Mesothelial cell of epicardium (in vitro differentiated cells): ENCODE results near the gene SPTLC1. TPM values are rescaled to one million over a fixed set of nuclear protein-coding genes. Genes with fewer than 3 reads are reported as not detected.

Experiments used
- DNase-seq, 2 experiments: peaks; one replicate each; pipeline ENCODE4 v3.0.0; 2021; ENCODE audit warnings: low spot score in 2 of 2; ENCODE audit not compliant: unreplicated experiment in 2 of 2
- H3K27ac Mint-ChIP-seq: 2 replicates; pipeline ENCODE4 v1.8.0; 2021; ENCODE audit warnings: mixed read lengths
- H3K27me3 Mint-ChIP-seq: 2 replicates; pipeline ENCODE4 v1.8.0; 2021; ENCODE audit warnings: low read depth, mixed read lengths
- H3K36me3 Mint-ChIP-seq: 2 replicates; pipeline ENCODE4 v1.8.0; 2021; ENCODE audit warnings: mixed read lengths
- H3K4me1 Mint-ChIP-seq: 2 replicates; pipeline ENCODE4 v1.8.0; 2021; ENCODE audit warnings: mixed read lengths
- H3K4me3 Mint-ChIP-seq: 2 replicates; pipeline ENCODE4 v1.8.0; 2021; ENCODE audit warnings: mild to moderate bottlenecking, moderate library complexity, mixed read lengths
- H3K9me3 Mint-ChIP-seq: 2 replicates; pipeline ENCODE4 v1.8.0; 2021; ENCODE audit warnings: mixed read lengths
- CTCF ChIP-seq: fragments of 200-600 bp; sonication (generic); IDR thresholded peaks from one replicate; pipeline ENCODE4 v1.5.0; 2021; ENCODE audit warnings: antibody characterized with exemption; ENCODE audit not compliant: unreplicated experiment
- total RNA-seq: library from RNA; stranded (reverse); gene quantifications from 3 replicates; pipeline ENCODE4 v1.2.1, GENCODE V29; 2021

SPTLC1 gene, protein sequence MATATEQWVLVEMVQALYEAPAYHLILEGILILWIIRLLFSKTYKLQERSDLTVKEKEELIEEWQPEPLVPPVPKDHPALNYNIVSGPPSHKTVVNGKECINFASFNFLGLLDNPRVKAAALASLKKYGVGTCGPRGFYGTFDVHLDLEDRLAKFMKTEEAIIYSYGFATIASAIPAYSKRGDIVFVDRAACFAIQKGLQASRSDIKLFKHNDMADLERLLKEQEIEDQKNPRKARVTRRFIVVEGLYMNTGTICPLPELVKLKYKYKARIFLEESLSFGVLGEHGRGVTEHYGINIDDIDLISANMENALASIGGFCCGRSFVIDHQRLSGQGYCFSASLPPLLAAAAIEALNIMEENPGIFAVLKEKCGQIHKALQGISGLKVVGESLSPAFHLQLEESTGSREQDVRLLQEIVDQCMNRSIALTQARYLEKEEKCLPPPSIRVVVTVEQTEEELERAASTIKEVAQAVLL
- 74.6 to 77.7 TPM (median 77.7 TPM) in 3 replicates for total RNA-seq

DNA sequence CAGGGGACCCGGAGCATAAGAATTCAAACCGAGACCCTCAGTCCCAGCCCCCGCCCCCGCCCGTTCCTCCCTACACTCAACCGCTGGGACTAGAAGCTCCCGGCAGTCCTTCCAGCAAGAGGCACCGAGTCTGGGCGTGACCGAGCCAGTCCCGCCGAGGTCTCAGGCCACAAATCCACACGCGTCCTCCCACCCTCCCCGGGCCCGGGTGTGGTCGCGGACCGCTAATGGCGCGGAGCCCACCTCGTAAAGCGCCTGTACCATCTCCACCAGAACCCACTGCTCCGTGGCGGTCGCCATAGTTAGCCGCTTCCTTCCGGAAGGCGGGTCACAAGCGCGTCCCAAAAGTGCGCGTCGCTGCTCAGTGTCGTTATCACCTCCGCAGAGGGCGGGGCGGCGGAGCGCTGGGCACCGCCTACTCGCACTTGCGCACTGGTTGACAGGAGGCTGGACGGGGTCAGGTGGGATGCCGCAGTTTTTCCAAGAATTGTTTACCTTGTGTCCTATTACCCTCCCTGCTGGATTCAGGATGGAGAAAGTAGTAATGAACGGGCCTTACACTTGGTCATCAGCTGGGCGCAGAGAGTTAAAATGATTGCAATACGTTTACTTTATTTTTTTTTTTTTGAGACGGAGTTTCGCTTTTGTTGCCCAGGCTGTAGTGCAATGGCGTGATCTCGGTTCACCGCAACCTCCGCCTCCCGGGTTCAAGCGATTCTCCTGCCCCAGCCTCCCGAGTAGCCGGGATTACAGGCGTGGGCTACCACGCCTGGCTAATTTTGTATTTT, at the start of gene SPTLC1:
SPTLC1 (minus strand) TSS at position 343 of the 788 bp plus-strand sequence; CDS start at position 300, 43 bp downstream.
- Mint-ChIP-seq H3K4me1 (peaks cover 11% of the 10 kb centered on the region), H3K9me3 (no peaks in the 10 kb centered on the region)

DNA sequence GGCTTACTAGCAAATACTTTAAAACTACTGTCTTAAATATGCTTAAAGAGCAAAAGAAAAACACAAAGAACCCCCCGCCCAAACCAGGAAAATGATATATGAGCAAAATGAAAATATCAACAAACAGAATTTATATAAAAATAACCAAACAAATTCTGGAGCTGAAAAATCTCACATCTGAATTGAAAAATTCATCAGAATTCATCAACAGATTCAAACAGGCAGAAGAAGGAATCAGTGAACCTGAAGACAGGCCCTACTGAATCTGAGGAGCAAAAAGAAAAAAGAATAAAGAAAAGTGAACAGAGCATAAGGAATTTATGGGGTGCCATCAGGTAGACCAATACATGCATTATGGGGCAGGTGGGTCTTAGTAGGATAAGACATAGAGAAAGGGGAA, 49.8 kb upstream of the SPTLC1 start:
- H3K9me3 Mint-ChIP-seq: peaks cover 27% of the 10 kb centered on the region
- no peaks in the 10 kb centered on the region for H3K27me3 Mint-ChIP-seq
- no peak overlapping the region for H3K4me3 Mint-ChIP-seq
- peaks cover 5% of the 10 kb centered on the region for H3K36me3 Mint-ChIP-seq
- no peak for TF ChIP-seq CTCF
- no peak for DNase-seq
- H3K4me1 Mint-ChIP-seq: no peaks in the 10 kb centered on the region
- no peak overlapping the region for H3K27ac Mint-ChIP-seq

More for the DNA sequence above, at the start of gene SPTLC1:
- H3K27me3 Mint-ChIP-seq: peaks cover 9% of the 10 kb centered on the region
- TF ChIP-seq CTCF: no peak
- H3K4me3 Mint-ChIP-seq: peak within 1 kb of the TSS; percentile 99
- peak within 1 kb of the TSS; percentile 100 for H3K27ac Mint-ChIP-seq
- H3K36me3 Mint-ChIP-seq: peaks cover 17% of the 10 kb centered on the region
- DNase-seq: peak; percentile 85 to 93

DNA sequence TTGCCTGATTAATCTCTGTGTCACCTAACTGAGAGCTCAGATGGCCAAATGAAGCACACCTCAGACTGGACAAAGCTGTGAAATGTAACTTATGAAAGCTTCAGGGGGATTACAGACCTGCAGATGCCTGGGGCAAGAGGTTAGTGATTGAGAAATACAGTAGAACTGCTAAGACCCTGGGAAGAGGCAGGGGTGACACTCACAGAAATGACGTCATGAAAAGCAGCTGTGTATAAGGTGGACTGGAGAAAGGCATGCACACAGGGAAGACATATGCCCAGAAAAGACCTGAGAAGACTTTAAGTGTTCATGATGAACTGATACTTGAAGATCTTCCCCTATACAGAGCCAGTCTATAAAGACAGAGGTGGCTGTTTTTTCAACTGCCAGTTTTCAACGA, 49.3 kb upstream of the SPTLC1 start:
- H3K27me3 Mint-ChIP-seq: no peaks in the 10 kb centered on the region
- no peak overlapping the region for H3K4me3 Mint-ChIP-seq
- peaks cover 5% of the 10 kb centered on the region for H3K36me3 Mint-ChIP-seq
- no peaks in the 10 kb centered on the region for H3K4me1 Mint-ChIP-seq
- peaks cover 29% of the 10 kb centered on the region for H3K9me3 Mint-ChIP-seq
- DNase-seq: no peak
- no peak overlapping the region for H3K27ac Mint-ChIP-seq
- no peak for TF ChIP-seq CTCF

DNA sequence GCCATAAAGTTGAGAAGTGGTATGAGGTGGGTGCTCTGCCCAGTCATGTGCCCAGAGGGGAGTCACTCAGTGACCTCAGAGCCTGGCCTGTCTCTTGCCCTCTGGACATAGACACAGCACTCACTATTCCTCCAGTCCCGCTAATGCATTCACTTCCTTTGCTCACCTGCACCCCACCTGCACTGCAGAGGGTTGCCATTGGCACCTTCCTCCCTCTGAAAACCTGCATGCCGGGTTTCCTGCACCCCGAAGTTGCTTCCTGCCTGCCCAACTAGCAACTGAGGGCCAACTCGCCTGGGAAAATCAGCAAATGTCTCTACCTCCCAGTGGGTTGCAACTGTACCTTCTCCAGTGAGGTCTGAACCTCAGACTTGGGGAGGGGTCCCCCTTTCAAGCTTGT, 48.1 kb upstream of the SPTLC1 start:
- no peak overlapping the region for H3K27ac Mint-ChIP-seq
- peaks cover 12% of the 10 kb centered on the region for H3K36me3 Mint-ChIP-seq
- H3K4me1 Mint-ChIP-seq: no peaks in the 10 kb centered on the region
- no peak for DNase-seq
- no peak for TF ChIP-seq CTCF
- no peak overlapping the region for H3K4me3 Mint-ChIP-seq
- H3K9me3 Mint-ChIP-seq: peaks cover 40% of the 10 kb centered on the region
- H3K27me3 Mint-ChIP-seq: no peaks in the 10 kb centered on the region

DNA sequence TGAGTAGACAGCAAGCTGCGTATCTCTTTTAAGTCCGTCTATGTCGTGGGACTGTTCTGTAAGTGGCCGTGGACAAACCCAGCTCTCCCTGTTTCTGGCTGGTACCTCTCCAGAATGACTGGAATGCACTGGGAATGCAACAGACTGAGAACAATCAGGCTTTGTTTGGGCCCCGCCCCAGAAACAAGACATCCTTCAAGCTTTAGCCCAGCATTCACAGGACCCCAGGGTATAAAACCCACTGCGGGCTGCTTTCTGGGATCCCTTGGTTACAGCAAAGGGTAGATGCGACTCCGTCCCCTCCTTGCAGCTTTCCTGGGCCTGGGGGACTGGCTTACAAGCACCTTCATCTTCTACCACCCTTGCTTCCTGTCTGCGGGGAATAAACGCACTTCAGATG, 45.6 kb upstream of the SPTLC1 start:
- Mint-ChIP-seq H3K27ac (no peak overlapping the region), H3K27me3 (no peaks in the 10 kb centered on the region), H3K36me3 (peaks cover 17% of the 10 kb centered on the region), H3K4me3 (no peak overlapping the region), H3K9me3 (peaks cover 43% of the 10 kb centered on the region), H3K4me1 (no peaks in the 10 kb centered on the region)
- DNase-seq: no peak
- no peak for TF ChIP-seq CTCF
